GM23338 (cell line): ENCODE data around the gene SF3B4. TPM values are rescaled to one million over a fixed set of nuclear protein-coding genes. Genes with fewer than 3 reads are reported as not detected.

ENCODE experiments used
- ATAC-seq: fragments of 200-7000 bp; cut with Tn5 transposase; 3 replicates; pipeline ENCODE4 v1.9.1; 2020
- DNase-seq: peaks from one replicate; pipeline ENCODE4 v3.0.0-alpha.2; 2015; ENCODE audit warnings: low spot score
- H2AFZ ChIP-seq: fragments of 200-600 bp; sonication (generic); 2 replicates; pipeline ENCODE4 v1.8.0; 2016; ENCODE audit warnings: antibody characterized with exemption, mild to moderate bottlenecking, moderate library complexity
- H3F3A ChIP-seq: fragments of 200-600 bp; sonication (generic); replicated peaks from 2 replicates; pipeline ENCODE4 v1.8.0; 2017; ENCODE audit warnings: antibody characterized with exemption, mixed run types, low read depth
- H3K27ac ChIP-seq: fragments of 200-600 bp; sonication (generic); 2 replicates; pipeline ENCODE4 v1.6.1; 2016; ENCODE audit warnings: low read depth
- H3K27me3 ChIP-seq: fragments of 200-600 bp; sonication (generic); 2 replicates; pipeline ENCODE4 v1.8.0; 2016; ENCODE audit warnings: mild to moderate bottlenecking, mixed run types, moderate library complexity; ENCODE audit not compliant: insufficient read depth
- H3K36me3 ChIP-seq: fragments of 200-600 bp; sonication (generic); 2 replicates; pipeline ENCODE4 v1.8.0; 2016; ENCODE audit warnings: mild to moderate bottlenecking; ENCODE audit not compliant: insufficient read depth
- H3K4me1 ChIP-seq: fragments of 200-600 bp; sonication (generic); 2 replicates; pipeline ENCODE4 v1.8.0; 2016; ENCODE audit warnings: mild to moderate bottlenecking, moderate library complexity; ENCODE audit not compliant: insufficient read depth
- H3K4me2 ChIP-seq: fragments of 200-600 bp; sonication (generic); 2 replicates; pipeline ENCODE4 v1.7.1; 2017; ENCODE audit warnings: mixed run types
- H3K4me3 ChIP-seq: fragments of 200-600 bp; sonication (generic); 2 replicates; pipeline ENCODE4 v1.6.1; 2016; ENCODE audit warnings: mixed run types
- H3K79me2 ChIP-seq: fragments of 200-600 bp; sonication (generic); replicated peaks from 2 replicates; pipeline ENCODE4 v1.8.0; 2017; ENCODE audit warnings: mild to moderate bottlenecking; ENCODE audit not compliant: insufficient read depth
- H3K9me2 ChIP-seq: fragments of 200-600 bp; sonication (generic); 2 replicates; pipeline ENCODE4 v1.8.0; 2017; ENCODE audit not compliant: insufficient read depth
- H4K20me1 ChIP-seq: fragments of 200-600 bp; sonication (generic); replicated peaks from 2 replicates; pipeline ENCODE4 v1.8.0; 2017; ENCODE audit warnings: mild to moderate bottlenecking; ENCODE audit not compliant: insufficient read depth
- H3K27ac Mint-ChIP-seq: 2 replicates; pipeline ENCODE4 v1.8.0; 2020; ENCODE audit warnings: inconsistent platforms, mild to moderate bottlenecking, moderate library complexity, mixed read lengths
- H3K27me3 Mint-ChIP-seq: 3 replicates; pipeline ENCODE4 v1.8.0; 2022; ENCODE audit warnings: low read depth, mild to moderate bottlenecking, moderate library complexity, mixed read lengths, inconsistent platforms; ENCODE audit not compliant: insufficient read depth, poor library complexity
- H3K36me3 Mint-ChIP-seq: 3 replicates; pipeline ENCODE4 v1.8.0; 2021; ENCODE audit warnings: low read depth, mild to moderate bottlenecking, inconsistent platforms, moderate library complexity, mixed read lengths
- H3K4me1 Mint-ChIP-seq: 3 replicates; pipeline ENCODE4 v1.8.0; 2020; ENCODE audit warnings: mild to moderate bottlenecking, inconsistent platforms, mixed read lengths
- H3K4me3 Mint-ChIP-seq: 3 replicates; pipeline ENCODE4 v1.8.0; 2021; ENCODE audit warnings: moderate library complexity, mild to moderate bottlenecking, inconsistent platforms, mixed read lengths
- H3K9me3 Mint-ChIP-seq: 3 replicates; pipeline ENCODE4 v1.8.0; 2020; ENCODE audit warnings: moderate library complexity, mild to moderate bottlenecking, inconsistent platforms, mixed read lengths
- CREB1 ChIP-seq: fragments of 250-450 bp; sonication (Bioruptor Pico); IDR thresholded peaks from 2 replicates; pipeline ENCODE4 v1.5.0; 2020; ENCODE audit warnings: low read depth, mild to moderate bottlenecking, moderate library complexity
- CTCF ChIP-seq, 2 experiments: fragments of 200-600 bp in 1 of 2; sonication (generic) in 1 of 2; conservative IDR thresholded peaks; 2 replicates each; pipeline versions ENCODE4 v1.5.1 to v1.6.1; 2016 to 2017; ENCODE audit warnings: antibody characterized with exemption in 2 of 2, low read depth in 2 of 2, mild to moderate bottlenecking in 2 of 2, moderate library complexity in 1 of 2
- ETS1 ChIP-seq: IDR thresholded peaks from 2 replicates; pipeline ENCODE4 v1.6.1; 2016; ENCODE audit warnings: antibody characterized with exemption
- EZH2 ChIP-seq: fragments of 200-600 bp; sonication (generic); IDR thresholded peaks from one replicate; pipeline ENCODE4 v1.8.0; 2017; ENCODE audit warnings: antibody characterized with exemption, mild to moderate bottlenecking, low read depth; ENCODE audit not compliant: unreplicated experiment
- EZH2phosphoT487 ChIP-seq: fragments of 200-600 bp; sonication (generic); IDR thresholded peaks from one replicate; pipeline ENCODE4 v1.8.1; 2018; ENCODE audit warnings: antibody characterized with exemption; ENCODE audit not compliant: unreplicated experiment
- JUNB ChIP-seq: IDR thresholded peaks from one replicate; pipeline ENCODE4 v1.6.1; 2016; ENCODE audit warnings: antibody characterized with exemption; ENCODE audit not compliant: unreplicated experiment
- NANOG ChIP-seq: IDR thresholded peaks from 2 replicates; pipeline ENCODE4 v1.6.1; 2016; ENCODE audit warnings: antibody characterized with exemption, borderline replicate concordance
- POLR2AphosphoS5 ChIP-seq: IDR thresholded peaks from 2 replicates; pipeline ENCODE4 v1.6.1; 2016; ENCODE audit warnings: antibody characterized with exemption, low read depth
- REST ChIP-seq: IDR thresholded peaks from one replicate; pipeline ENCODE4 v1.6.1; 2018; ENCODE audit warnings: antibody characterized with exemption; ENCODE audit not compliant: unreplicated experiment
- STAT1 ChIP-seq: IDR thresholded peaks from one replicate; pipeline ENCODE4 v1.6.1; 2016; ENCODE audit warnings: antibody characterized with exemption; ENCODE audit not compliant: unreplicated experiment
- ZNF114 ChIP-seq: fragments of 250-450 bp; sonication (Bioruptor Pico); IDR thresholded peaks from 2 replicates; pipeline ENCODE4 v1.5.0; 2020; ENCODE audit warnings: mild to moderate bottlenecking, moderate library complexity
- ZNF331 ChIP-seq: fragments of 250-450 bp; sonication (Bioruptor Pico); IDR thresholded peaks from 2 replicates; pipeline ENCODE4 v1.5.0; 2020; ENCODE audit warnings: low read depth, mild to moderate bottlenecking, moderate library complexity
- ZNF462 ChIP-seq: fragments of 250-450 bp; sonication (Bioruptor Pico); IDR thresholded peaks from 2 replicates; pipeline ENCODE4 v1.5.0; 2020; ENCODE audit warnings: mild to moderate bottlenecking, moderate library complexity
- polyA plus RNA-seq: library from polyadenylated mRNA; unstranded; fragments of >200 nt; fragmentation: Nextera tagmentation; extraction: Ambion mirVana; gene quantifications from 2 replicates; pipeline ENCODE4 v1.2.1, GENCODE V29; 2016
- total RNA-seq: library from RNA; depleted of rRNA; stranded (reverse); fragments of >200 nt; shearing (Covaris generic); gene quantifications from 2 replicates; pipeline ENCODE4 v1.2.3, GENCODE V29; 2014

The SF3B4 gene
- total and polyA plus RNA-seq, 2 experiments from 2014 or later = 48.7 to 84.0 TPM

GRCh38 chr1:149916193-149916897 lies 11.3 kb downstream of the SF3B4 start:
- peak overlapping the region; percentile 96 for H3K4me3 Mint-ChIP-seq
- peaks cover 16% of the 10 kb centered on the region for H3K79me2 ChIP-seq
- H3K4me3 ChIP-seq = peak overlapping the region; percentile 95
- H3K9me2 ChIP-seq = no peaks in the 10 kb centered on the region
- TF ChIP-seq REST (no peak), CREB1 (CRISPR knock-in tag) (no peak), NANOG (no peak), ZNF114 (CRISPR knock-in tag) (no peak), JUNB (no peak), STAT1 (no peak), ETS1 (no peak), EZH2 (no peak), CTCF (conservative IDR thresholded peaks at IDR 0.05; ENCODE audit: low read depth in 2 of 2) (no peak), ZNF331 (CRISPR knock-in tag) (no peak), ZNF462 (no peak), POLR2AphosphoS5 (no peak), EZH2phosphoT487 (no peak)
- no peak overlapping the region for H3K27ac Mint-ChIP-seq
- H2AFZ ChIP-seq = no peak overlapping the region
- peak overlapping the region; percentile 93 for H3K4me2 ChIP-seq
- H3K9me3 Mint-ChIP-seq = no peaks in the 10 kb centered on the region
- peaks cover 3% of the 10 kb centered on the region; the same call in 1 of the 2 replicates for H4K20me1 ChIP-seq
- H3K27me3 Mint-ChIP-seq = peaks cover 16% of the 10 kb centered on the region
- DNase-seq = no peak
- H3K27ac ChIP-seq = no peak overlapping the region
- ATAC-seq = peak; percentile 4; the same call in 1 of the 3 replicates
- H3F3A ChIP-seq = 0 out of 2 replicates have a peak, but pooled peaks cover 3% of the 10 kb centered on the region
- H3K27me3 ChIP-seq = no peaks in the 10 kb centered on the region
- H3K4me1 ChIP-seq = peaks cover 20% of the 10 kb centered on the region
- no peaks in the 10 kb centered on the region for H3K36me3 ChIP-seq
- H3K36me3 Mint-ChIP-seq = peaks cover 19% of the 10 kb centered on the region
- peaks cover 31% of the 10 kb centered on the region for H3K4me1 Mint-ChIP-seq
